ENCODE data around the gene CRAT.
"Not testable (repeated sequence)": the region's sequence is repeated elsewhere in the genome, so short reads cannot be mapped to it uniquely, and the experiment has no call there.

The CRAT gene

DNA sequence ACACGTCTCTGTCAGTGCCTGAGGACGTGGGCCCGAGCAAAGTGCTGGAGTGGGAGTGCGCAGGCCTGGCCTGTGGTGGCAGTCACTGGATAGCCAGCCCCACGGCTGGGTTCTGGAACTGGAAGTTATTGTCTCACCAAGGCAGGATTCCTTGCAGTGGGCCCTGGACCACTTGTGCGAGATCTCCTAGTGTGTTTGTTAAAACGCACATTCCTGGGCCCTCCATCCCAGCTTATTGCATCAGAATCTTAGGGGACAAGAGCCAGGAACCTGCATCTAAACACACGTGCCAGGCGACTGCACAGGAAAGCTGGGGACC, 27.5 kb upstream of the CRAT start:
- DNase-seq: no peak

DNA sequence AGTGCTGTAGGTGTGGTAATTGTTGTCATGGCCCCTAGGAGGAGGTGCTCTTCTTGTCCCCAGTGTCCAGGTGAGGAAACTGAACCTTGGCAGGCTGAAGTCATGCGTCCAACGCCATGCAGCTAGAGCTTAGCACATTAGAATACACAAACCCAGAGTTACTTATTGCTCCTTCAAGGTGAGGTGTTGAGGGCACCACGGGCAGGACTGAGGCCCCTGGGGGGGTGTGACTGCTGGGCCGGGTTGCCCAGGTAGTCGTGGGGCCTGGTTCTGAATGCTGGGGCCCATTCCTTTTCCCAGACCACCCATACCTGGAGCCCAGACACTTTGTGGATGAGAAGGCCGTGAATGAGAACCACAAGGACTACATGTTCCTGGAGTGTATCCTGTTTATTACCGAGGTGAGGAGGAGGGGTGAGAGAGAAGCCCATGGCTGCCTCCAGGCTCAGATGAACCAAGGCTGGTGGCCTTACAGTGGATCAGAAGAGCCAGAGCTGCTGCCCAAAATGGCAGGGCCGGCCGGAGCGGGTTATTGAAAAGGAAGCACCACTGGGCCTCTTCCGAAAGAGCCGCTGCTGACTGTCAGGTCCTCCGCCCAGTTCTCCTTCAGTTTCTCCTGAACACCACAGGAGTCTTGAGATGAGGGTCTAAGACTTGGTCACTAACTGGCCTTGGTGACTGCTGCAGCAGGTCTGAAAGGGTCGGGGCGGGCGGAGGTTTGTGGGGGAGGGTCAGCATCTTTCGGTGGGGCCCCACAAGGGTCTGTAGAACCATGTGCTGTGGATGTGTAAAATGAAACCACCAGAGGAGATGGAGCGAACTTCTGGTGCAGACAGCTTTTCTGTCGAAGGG, 26.9 kb upstream of the CRAT start:
- no peak for DNase-seq

DNA sequence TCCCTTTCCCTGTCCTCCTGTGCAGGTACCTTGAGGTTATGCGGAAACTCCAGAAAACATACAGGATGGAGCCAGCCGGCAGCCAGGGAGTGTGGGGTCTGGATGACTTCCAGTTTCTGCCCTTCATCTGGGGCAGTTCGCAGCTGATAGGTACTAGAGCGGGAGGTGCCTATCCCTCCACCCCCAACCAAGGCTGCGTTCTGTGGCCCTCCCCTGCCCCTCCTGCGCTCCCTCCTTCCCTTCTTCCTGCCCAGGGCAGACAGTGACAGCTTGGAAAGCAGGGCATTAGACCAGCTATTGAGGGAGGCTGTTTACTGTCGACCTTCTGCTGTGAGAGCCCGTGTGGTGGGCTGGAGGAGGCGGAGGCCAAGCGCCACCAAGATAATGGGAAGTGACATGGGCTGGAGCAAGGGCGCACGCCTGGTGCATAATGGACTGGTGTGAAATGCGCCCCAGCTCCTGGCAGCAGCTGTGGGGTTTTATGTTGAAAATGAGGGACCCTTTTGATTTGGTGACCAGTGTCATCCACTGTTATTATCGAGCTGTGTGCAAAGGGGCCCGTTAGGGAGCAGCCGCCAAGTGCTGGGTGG, 25.9 kb upstream of the CRAT start:
- no peak for DNase-seq

DNA sequence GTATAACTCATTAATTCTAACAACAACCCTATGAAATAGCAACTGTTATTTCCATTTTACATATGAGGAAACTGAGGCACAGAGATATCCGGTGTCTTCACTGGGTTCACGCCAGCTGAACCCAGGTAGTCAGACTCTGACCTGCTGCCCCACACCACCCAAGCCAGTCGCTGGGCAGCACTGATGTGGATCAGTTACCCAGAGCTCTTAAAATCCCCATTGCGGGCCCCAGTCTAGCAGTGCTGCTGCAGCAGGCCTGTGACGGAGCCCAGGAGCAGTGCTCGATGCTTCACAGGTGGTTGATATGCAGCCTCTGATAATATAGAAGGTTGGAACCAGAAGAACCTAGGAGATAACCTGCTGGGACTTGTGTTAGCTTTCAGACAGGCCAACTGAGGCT, 24.9 kb upstream of the CRAT start:
- no peak for DNase-seq

DNA sequence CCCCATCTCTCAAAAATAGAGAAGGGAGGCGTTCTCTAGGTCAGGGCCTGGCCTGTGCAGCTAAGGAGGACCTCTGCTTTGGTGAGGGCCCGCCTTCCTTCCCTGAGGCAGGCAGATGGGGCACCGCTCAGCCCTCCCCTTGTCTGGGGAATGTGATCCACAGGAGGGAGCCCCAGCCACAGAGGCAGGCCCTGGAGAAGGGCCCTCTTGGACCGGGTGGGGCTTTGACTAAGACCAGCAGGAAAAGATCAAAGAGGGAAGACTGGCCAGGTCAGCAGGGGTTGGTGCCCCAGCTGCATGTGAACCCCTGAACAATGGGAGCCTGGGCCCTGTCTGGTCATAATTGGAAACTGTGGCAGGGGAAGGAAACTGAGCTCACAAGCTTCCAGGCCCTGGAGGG, 22.5 kb upstream of the CRAT start:
- no peak for DNase-seq

DNA sequence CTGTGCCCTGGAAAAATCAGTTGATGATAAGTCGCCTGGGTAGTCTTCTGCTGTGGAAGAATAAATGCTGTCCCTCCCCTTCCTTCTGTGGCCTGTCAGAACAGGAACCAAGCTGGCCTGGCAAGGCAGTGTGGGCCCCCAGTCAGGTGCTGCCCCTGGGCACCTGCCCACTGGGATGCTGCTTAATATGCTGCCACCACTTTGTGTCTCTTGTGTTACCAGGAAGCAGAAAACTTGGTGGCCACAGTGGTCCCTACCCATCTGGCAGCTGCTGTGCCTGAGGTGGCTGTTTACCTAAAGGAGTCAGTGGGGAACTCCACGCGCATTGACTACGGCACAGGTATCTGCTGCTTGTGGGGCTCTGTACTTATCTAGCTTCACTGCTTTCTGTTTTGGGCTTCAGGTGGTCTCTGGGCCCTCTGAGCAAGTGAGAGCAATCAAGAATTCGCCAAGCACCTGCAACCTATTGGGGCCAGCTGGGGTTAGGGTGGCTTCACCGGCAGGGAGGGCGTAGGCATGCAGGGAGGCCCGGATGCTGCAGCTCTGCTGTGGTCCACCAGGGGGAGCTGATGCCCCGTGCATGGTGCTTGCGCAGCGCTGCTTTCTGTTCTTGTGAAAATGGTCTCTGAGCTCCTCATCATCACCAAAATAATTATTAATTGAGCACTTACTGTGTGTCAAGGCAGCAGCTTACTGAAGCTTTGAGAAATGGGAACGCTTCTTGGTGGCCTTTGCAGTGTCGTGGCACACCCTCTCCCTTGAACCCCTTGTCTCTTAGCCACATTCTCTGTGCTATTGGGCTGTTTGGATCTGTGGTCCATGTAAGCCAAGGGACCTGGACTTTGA, 20.9 kb upstream of the CRAT start:
- peak; percentile 87 for DNase-seq

DNA sequence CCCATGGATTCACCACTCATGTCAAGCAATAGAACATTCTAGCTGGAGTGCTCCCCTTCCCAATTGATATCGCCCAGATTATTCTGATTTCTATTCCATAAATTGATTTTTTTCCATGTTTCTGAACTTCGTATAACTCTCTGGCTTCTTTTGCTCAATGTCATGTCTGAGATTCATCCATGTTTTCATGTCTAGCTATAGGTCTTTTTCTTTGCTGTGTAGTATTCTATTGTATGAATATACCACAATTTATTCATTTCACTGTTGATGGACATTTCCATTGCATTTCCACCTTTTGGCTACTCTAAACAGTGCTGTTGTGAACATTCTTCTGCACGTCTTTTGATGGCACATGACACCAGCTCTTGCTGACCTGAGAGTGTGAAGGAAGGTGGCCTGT, 20.2 kb upstream of the CRAT start:
- no peak for DNase-seq

DNA sequence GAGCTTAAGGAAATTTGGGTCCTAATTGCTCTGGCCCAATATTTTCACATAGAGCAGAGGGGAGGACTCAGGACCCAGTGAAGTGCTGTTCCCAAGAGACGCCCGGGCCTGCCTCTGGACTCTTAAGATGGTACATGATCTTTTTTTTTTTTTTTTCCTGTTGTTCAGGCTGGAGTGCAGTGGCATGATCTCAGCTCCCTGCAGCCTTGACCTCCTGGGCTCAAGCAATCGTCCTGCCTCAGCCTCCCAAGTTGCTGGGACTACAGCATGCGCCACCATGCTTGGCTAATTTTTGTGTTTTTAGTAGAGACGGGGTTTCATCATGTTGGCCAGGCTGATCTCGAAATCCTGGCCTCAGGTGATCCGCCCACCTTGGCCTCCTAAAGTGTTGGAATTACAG, 19.7 kb upstream of the CRAT start:
- DNase-seq: not testable (repeated sequence)

DNA sequence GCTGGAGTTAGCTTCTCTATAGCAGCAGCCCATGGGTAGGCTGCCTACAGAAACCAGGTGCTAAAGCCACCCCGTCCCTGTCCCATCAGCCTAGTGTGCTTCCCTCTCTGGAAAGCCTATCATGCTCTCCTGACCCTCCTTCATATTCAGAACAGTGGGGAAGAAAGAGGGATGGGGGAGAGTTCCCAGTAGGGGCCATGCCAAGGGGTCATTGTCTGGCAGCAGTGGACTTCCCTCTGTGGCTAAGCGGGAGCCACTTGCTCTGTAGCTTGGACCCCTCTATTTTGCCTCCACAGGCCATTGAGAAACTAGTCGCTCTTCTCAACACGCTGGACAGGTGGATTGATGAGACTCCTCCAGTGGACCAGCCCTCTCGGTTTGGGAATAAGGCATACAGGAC, 18.1 kb upstream of the CRAT start:
- no peak for DNase-seq

DNA sequence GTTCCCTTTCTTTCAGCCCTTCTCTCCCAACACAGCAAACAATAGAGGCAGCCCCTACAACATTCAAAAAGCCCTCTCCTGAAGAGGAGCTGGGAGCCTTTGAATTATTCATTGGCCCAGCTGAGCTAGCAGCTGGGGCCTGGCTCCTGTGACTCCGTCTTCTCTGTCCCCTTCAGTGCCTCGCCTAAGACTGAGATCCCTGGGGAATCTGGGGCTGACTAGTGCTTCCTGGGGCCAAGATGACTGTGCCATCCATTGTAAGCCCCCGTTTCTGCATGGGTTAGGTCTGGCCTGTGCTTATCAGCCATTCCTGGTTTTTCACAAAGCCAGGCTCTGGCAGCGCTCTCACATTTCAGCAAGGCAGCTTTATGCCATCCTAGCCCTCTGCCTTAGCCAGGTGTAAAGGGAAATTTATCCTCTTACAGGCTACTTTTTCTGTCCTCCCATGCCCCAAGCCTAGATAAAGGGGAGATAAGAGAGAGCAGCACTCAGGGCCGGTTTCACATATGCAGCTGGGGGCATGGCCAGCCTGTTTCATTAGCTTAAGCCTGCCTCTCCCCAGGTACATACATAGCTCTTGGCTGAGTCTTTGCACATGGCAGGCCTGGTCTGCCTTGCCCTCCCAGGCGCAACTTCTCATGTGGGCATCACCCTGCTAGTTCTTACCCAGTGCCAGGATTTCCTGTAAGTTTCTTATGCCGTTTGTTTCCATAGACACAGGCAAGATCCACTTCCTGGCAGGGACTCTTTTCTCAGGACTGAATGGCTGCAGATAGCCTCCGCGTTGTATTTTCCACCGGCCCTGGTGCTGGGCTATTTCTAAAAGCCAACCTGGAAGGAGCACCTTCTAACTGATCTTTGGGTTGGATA, 16.4 kb upstream of the CRAT start:
- DNase-seq: no peak

DNA sequence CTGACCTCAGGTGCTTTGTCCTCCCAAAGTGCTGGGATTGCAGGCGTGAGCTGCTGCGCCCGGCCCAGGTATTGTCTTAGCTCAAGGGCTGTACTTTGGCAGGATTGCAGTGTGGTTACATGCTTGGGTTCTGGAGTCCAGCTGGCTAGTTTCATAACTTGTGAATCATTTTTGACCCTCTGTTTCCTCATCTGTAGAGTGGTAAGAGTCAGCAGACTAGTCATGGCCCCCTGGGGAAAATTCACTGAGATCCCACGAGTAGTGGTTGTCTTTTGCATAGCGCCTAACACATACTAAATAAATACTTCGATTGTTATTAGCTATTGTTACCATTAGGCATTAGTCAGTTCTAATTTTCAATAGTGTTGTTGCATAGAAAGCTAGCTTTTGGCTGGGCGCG, 14.9 kb upstream of the CRAT start:
- DNase-seq: no peak

DNA sequence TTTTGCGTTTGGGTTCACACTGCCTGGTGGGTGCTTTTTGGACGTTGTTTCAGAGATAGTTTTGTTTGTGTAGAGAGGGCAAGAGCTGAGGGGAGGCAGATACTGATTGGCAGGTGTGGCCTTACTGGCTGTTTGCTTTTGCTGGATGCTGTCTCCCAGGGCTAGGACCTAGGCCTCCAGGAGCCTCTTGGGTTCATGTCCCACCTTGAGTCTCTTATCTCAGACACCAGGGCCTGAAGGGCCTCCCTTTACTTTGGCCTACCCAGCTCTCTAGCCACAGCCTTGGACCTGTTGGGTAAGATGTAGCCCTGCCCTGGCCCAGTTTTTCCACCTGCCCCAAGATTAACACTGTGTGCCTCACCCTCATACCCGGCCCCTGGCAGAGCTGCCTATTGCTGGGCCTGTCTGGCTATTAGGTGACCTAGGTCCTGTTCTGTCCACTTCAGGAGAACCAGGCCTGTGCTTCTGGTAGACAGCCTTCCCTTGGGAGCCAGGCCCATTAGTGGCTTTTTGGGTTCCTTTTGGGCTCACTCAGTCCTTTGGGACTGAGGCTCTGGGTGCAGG, 14.0 kb upstream of the CRAT start:
- DNase-seq: no peak

DNA sequence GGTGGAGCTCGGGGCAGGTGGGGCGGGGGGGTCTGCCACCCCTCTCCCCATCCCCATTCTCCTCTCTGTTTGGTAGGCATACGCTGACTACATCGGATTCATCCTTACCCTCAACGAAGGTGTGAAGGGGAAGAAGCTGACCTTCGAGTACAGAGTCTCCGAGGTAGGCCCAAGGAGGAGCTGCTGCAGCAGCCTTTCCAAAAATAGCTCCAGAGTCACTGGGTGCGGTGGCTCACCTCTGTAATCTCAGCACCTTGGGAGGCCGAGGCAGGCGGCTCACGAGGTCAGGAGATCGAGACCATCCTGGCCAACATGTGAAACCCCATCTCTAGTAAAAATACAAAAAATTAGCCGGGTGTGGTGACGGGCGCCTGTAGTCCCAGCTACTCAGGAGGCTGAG, 12.4 kb upstream of the CRAT start:
- not testable (repeated sequence) for DNase-seq

DNA sequence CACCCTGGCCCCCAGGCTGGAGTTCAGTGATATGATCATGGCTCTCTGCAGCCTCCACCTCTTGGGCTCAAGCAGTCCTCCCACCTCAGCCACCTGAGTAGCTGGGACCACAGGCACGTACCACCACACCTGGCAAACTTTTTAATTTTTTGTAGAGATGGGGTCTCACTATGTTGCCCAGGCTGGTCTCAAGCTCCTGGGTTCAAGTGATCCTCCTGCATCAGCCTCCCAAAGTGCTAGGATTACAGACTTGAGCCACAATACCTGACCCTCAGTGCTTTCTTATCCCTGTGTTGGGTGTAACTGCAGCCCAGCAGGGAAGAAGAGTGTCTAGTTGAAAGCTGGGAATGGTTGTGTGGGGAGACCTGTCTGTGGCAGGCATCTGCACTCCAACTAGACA, 11.5 kb upstream of the CRAT start:
- DNase-seq: no peak

DNA sequence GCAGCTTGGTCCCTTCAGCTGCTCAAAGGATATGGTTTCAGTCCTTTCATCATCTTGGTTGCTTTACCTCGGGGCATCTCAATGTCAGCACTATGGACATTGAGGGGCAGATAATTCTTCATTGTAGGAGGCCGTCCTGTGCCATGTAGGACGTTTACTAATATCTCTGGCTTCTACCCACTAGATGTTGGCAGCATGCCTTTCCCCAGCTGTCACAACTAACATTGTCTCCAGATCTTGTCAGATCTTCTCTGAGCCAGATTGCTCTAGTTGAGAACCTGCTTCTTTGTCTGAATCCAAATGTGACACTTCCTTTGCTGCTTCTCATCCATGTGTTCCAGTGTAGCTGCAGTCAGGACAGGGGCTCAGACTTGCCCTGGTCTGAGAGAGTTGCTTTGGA, 10.9 kb upstream of the CRAT start:
- no peak for DNase-seq

DNA sequence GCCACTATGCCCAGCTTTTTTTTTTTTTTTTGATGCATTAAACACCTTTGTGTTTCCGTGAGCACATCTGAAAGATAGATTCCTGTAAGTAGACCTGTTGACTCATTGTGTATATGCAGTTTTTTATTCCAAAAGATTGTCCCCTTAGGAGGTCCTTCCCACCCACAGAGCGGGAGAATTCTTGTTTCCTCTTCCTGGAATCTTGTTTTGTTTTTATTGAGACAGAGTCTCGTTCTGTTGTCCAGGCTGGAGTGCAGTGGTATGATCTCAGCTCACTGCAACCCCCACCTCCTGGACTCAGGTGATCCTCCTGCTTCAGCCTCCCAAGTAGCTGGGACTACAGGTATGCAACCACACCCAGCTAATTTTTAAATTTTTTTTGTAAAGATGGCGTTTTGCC, 8.2 kb upstream of the CRAT start:
- DNase-seq: no peak

DNA sequence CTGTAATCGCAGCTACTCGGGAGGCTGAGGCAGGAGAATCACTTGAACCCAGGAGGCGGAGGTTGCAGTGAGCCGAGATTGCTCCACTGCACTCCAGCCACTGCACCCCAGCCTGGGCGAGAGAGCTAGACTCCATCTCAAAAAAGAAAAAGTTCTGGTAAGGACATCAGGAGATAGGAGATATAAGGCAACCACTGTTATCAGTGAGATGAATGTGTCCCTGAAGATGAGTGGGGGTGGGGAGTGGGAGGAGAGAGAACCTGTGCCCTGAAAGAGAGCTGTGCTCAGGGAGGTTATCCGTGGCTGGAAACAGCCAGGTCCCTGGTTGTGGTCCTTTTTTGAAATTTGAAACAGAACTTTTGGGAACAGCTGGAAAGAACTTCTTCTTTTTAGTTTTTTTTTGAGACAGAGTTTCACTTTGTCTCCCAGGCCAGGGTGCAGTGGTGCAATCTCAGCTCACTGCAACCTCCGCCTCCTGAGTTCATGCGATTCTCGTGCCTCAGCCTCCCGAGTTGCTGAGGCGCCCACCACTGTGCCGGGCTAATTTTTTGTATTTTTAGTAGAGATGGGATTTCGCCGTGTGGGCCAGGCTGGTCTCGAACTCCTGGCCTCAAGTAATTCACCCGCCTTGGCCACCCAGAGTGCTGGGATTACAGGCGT, 3.2 kb upstream of the CRAT start:
- DNase-seq: no peak

DNA sequence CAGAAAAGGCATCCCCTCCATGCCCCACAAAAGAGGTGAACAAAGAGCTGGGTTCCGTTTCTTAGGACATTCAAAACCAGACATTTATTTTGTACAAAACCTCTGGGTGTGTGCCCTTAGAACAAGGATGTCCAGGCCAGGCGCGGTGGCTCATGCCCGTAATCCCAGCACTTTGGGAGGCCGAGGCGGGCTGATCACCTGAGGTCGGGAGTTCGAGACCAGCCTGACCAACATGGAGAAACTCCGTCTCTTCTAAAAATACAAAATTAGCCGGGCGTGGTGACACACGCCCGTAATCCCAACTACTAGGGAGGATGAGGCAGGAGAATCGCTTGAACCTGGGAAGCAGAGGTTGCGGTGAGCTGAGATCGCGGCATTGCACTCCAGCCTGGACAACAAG, 1.9 kb upstream of the CRAT start:
- DNase-seq: not testable (repeated sequence)

DNA sequence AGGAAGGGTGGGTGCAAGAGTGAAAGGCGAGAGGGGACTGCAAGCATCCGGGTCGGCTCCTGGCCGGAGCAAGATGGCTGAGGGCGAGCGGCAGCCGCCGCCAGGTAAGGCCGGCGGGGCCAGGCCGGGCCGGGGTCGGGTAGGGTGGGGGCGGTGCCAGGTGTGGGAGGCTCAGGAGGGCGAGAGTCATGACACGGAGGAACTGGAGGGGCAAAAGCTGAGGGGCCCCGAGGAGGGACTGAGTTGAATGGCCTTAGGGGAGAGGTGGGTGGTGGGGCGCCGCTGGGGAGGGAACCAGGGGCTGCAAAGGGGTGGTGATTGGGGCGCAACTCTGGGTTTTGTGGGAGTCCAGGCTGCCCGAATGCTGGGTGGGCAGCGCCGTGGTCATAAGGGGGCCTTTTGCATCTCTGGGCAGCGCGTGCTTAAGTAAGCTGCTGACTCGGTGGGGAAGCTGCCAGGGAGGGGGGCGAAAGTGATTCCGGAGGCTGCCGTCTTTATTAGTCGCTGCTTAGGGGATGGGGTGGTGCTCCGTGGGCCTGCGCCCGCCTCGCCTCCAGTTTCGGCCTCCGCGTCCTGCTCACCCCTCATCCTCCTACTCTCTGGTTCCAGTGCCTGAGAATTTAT, 1.0 kb upstream of the CRAT start:
- peak; percentile 50 for DNase-seq

DNA sequence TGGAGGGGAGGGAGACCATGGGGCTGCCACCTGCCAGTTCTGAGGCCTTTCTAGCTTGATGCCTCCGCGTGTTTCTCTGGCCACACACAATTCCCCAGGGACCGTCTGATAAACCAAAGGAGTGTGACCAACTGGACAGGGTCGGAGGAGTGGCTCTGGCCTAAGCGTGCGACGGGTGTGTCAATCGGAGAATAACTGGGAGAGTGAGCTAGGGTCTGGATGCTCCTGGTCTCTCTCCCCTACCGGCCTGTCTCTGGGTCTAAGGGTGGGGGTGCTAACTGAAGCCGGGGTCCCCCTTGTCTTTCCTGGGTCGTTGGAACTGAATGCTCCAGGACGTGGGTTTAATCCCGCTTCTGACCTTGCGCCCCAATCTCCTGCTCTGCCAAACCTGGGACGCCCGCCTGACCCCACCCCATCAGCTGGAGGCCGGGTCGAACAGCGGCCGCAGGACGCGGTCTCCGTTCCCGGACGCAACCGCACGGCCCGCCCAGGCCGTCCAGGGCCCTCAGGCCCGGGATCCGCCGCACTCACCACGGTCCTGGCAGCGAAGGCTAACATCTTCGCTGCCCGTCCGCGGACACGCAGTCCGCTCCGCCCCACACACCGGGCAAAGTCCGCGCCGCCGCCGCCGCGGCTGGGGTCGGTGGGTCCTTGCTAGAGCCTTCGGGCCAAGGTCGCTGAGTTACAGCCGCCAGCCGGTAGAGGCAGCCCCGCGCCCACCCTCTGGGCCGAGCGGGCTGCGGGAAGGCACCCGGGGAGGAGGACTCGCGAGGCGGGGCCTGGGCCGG, 447 bp downstream of the CRAT start:
- DNase-seq: no peak

DNA sequence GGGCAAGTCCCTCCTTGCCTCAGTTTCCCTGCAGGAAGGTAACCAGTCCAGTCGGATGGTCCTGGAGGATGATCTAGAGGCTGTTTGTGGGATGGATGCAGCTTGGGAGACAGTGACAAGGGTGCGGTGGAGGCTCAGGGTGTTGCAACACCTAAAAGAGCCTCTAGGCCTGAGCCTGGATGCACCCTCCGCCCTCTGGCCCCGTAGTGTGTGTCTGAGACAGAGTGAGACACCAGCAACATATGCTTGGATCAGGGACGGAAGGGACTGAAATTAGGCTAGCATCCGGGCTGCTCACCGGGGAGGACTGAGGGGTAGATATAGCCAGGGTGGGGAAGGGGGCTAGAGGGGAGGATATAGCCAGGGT, 1.1 kb downstream of the CRAT start:
- DNase-seq: no peak
